HG02571 (cell line): Measurements from ENCODE around the gene SMAD7.
"Not testable (repeated sequence)": the region's sequence is repeated elsewhere in the genome, so short reads cannot be mapped to it uniquely, and the experiment has no call there.

Experiments
- ATAC-seq: cut with Tn5 transposase; IDR thresholded peaks from one replicate; pipeline ENCODE4 v1.9.1; 2021; ENCODE audit warnings: mild to moderate bottlenecking, moderate library complexity; ENCODE audit not compliant: unreplicated experiment

Gene SMAD7

GRCh38 chr18:48885266-48885923, 65.4 kb downstream of the SMAD7 start:
- ATAC-seq, result no peak

- ATAC-seq, result no peak
These were observed 66.0 kb downstream of the SMAD7 start for GRCh38 chr18:48884771-48885170.

GRCh38 chr18:48884306-48884705, 66.5 kb downstream of the SMAD7 start:
- no peak for ATAC-seq

GRCh38 chr18:48882379-48882778, 68.4 kb downstream of the SMAD7 start:
- no peak for ATAC-seq

- no peak for ATAC-seq
These were observed 69.8 kb downstream of the SMAD7 start for GRCh38 chr18:48880931-48881330.

GRCh38 chr18:48879008-48879431, 71.7 kb downstream of the SMAD7 start:
- ATAC-seq, result no peak

- no peak for ATAC-seq
These were observed 72.3 kb downstream of the SMAD7 start for GRCh38 chr18:48878471-48878870.

- ATAC-seq, result no peak
These were observed 72.8 kb downstream of the SMAD7 start for GRCh38 chr18:48877941-48878340.

- ATAC-seq, result no peak
These were observed 74.2 kb downstream of the SMAD7 start for GRCh38 chr18:48876590-48876989.

- no peak for ATAC-seq
These were observed 74.7 kb downstream of the SMAD7 start for GRCh38 chr18:48875942-48876511.

- ATAC-seq, result no peak
These were observed 75.3 kb downstream of the SMAD7 start for GRCh38 chr18:48875314-48875941.

GRCh38 chr18:48874701-48875162, 76.0 kb downstream of the SMAD7 start:
- no peak for ATAC-seq

- ATAC-seq, result no peak
These were observed 76.5 kb downstream of the SMAD7 start for GRCh38 chr18:48874233-48874632.

- no peak for ATAC-seq
These were observed 78.3 kb downstream of the SMAD7 start for GRCh38 chr18:48872234-48873145.

GRCh38 chr18:48871391-48872166, 79.2 kb downstream of the SMAD7 start:
- no peak for ATAC-seq

GRCh38 chr18:48870926-48871325, 79.8 kb downstream of the SMAD7 start:
- not testable (repeated sequence) for ATAC-seq
